T-helper 17 cell (primary cell): ENCODE data around the gene C4BPA. TPM values are rescaled to one million over a fixed set of nuclear protein-coding genes. Genes with fewer than 3 reads are reported as not detected.

Experiments
- ATAC-seq: fragments of 150-1000 bp; cut with Tn5 transposase; 2 replicates; pipeline ENCODE4 v1.10.0; 2021; ENCODE audit warnings: mild to moderate bottlenecking, moderate library complexity
- DNase-seq, 3 donors: peaks; one replicate each; pipeline versions ENCODE4 v3.0.0 to v3.0.0-alpha.2; 2020 to 2021
- H3K9me3 ChIP-seq: one replicate; pipeline ENCODE4 v1.7.0; 2013; ENCODE audit warnings: low read length, mild to moderate bottlenecking; ENCODE audit not compliant: control insufficient read depth, poor library complexity, severe bottlenecking
- H3K27ac Mint-ChIP-seq: one replicate; pipeline ENCODE4 v1.8.0; 2022; ENCODE audit warnings: mild to moderate bottlenecking, moderate library complexity, mixed read lengths
- H3K27me3 Mint-ChIP-seq: one replicate; pipeline ENCODE4 v1.8.0; 2022; ENCODE audit warnings: mixed read lengths
- H3K36me3 Mint-ChIP-seq: one replicate; pipeline ENCODE4 v1.8.0; 2022; ENCODE audit warnings: low read depth, mixed read lengths
- H3K4me1 Mint-ChIP-seq: one replicate; pipeline ENCODE4 v1.8.0; 2022; ENCODE audit warnings: mild to moderate bottlenecking, mixed read lengths
- H3K4me3 Mint-ChIP-seq: one replicate; pipeline ENCODE4 v1.8.0; 2022; ENCODE audit warnings: mild to moderate bottlenecking, moderate library complexity, mixed read lengths
- total RNA-seq, 4 donors: library from RNA in 2 of 4; stranded (reverse) in 2 of 4; gene quantifications; one replicate each; pipeline ENCODE4 v1.2.3 and lab custom pipeline; 2022 to 2026

The C4BPA gene
- total RNA-seq, 2 donors from 2014 or later, result 0.12 TPM; not detected in 1

DNA sequence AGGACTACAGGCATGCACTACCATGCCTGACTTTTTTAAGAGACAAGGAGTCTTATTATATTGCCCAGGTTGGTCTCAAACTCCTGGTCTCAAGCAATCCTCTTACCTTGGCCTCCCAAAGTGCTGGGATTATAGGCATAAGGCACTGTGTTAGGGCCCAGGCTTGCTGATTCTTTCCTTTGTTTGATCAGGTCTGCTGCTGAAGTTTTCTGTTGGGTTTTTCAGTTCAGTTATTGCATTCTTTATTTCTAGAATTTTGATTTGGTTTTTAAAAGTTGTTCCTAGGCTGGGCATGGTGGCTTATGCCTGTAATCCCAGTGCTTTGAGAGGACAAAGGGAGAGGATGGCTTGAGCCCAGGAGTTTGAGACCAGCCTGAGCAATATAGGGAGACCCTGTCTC lies 47.9 kb downstream of the C4BPA start:
- Mint-ChIP-seq H3K4me1 (no peaks in the 10 kb centered on the region), H3K27ac (no peak overlapping the region), H3K36me3 (peaks cover 4% of the 10 kb centered on the region), H3K27me3 (no peaks in the 10 kb centered on the region), H3K4me3 (no peak overlapping the region)
- H3K9me3 ChIP-seq, result no peaks in the 10 kb centered on the region
- ATAC-seq (no peak), DNase-seq (no peak)

DNA sequence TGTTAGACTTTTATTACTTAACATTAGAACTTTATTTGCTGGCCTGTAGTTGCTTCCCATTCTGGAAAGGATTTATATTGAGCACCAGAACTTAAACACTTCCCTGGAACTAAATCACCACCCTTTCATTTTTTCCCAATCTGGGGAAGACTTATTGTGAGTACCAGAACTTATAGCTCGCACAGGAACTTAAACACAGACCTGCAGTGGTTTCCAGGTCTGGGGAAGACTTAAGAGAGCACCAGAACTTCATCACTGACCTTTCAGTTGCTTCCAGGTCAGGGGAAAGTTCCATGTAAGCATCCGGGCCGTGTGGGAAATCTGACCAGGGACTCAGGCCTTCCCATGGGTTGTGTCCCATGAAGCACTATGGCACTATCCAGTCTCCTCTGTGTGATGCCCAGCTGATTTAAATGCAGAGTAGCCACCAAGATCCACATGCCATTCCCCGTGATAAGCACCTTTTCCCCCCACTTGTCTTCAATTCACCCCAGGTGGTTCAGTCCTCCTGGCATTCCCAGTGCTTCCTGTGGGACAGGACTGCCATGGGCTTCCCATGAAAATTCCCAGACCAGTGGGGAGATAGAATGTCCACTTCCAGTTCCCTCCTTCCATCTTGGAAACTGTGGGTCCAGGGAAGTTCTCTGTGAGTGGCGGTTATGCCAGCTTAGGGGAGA lies 48.9 kb downstream of the C4BPA start:
- DNase-seq (no peak), ATAC-seq (no peak)
- H3K9me3 ChIP-seq, result no peaks in the 10 kb centered on the region
- Mint-ChIP-seq H3K4me3 (no peak overlapping the region), H3K27ac (no peak overlapping the region), H3K27me3 (no peaks in the 10 kb centered on the region), H3K4me1 (no peaks in the 10 kb centered on the region), H3K36me3 (peaks cover 4% of the 10 kb centered on the region)

DNA sequence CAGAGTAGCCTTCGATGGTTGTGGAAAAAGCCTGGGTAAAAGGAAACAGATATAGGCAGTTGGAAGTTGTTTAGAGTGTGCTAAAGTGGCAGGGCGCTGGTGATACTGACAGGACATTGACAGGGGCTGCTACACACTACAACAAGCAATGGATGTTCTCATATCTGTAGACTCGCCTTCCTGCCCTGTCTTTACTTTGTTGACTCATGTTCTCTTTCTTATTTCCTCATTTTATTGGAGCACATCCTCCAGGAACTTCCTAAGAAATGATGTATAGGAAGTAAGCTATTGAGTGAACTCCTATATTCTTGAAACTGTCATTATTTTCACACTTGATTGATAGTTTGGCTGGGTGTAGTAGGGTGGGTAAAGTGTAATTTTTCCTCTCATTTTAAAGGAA lies 51.0 kb downstream of the C4BPA start:
- H3K4me3 Mint-ChIP-seq, result no peak overlapping the region
- no peak for ATAC-seq
- no peaks in the 10 kb centered on the region for H3K27me3 Mint-ChIP-seq
- no peaks in the 10 kb centered on the region for H3K9me3 ChIP-seq
- no peaks in the 10 kb centered on the region for H3K4me1 Mint-ChIP-seq
- DNase-seq, result no peak
- H3K27ac Mint-ChIP-seq, result no peak overlapping the region
- H3K36me3 Mint-ChIP-seq, result peaks cover 6% of the 10 kb centered on the region

DNA sequence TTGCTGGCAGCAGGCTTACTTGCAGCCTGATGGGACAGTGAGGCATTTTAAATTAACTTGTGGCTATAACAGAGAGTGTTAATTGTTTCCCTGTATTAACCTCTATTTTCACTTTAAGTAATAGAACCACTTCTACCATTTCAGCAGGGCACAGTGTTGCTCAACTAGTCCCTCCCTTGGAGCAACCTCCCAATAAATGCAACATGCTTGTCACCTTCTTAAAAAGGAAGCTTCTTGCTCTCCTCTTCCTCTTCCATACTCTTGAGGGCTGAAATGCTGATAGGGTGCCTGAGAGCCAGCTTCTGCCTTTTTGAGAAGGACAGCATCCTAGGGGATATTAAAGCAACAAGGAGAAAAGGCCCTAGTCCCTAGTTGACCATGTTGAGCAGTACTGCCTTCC lies 52.1 kb downstream of the C4BPA start:
- DNase-seq, result no peak
- Mint-ChIP-seq H3K36me3 (peaks cover 6% of the 10 kb centered on the region), H3K4me3 (no peak overlapping the region), H3K4me1 (no peaks in the 10 kb centered on the region), H3K27ac (no peak overlapping the region), H3K27me3 (no peaks in the 10 kb centered on the region)
- no peak for ATAC-seq
- no peaks in the 10 kb centered on the region for H3K9me3 ChIP-seq

DNA sequence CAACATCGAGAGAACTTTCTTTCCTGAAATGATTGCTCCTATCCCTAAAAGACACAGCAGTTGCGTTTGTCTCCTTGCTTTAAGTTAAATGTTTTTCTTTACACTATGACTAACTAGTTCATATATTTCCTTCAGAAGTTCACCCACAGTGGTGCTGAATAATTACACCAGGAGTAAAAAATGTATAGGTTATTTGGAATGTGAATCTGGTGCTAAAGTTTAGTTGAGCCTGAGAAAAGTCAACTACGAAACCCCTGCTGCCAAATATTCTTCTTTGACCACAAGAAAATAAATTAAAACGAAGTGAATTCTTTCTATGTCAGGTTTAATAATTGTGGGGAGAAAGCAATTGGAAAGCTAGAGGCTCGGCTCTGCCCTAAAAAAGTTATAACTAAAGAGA lies 52.8 kb downstream of the C4BPA start:
- Mint-ChIP-seq H3K27me3 (no peaks in the 10 kb centered on the region), H3K36me3 (peaks cover 6% of the 10 kb centered on the region), H3K4me1 (no peaks in the 10 kb centered on the region), H3K4me3 (no peak overlapping the region), H3K27ac (no peak overlapping the region)
- H3K9me3 ChIP-seq, result no peaks in the 10 kb centered on the region
- ATAC-seq, result no peak
- DNase-seq, result no peak

DNA sequence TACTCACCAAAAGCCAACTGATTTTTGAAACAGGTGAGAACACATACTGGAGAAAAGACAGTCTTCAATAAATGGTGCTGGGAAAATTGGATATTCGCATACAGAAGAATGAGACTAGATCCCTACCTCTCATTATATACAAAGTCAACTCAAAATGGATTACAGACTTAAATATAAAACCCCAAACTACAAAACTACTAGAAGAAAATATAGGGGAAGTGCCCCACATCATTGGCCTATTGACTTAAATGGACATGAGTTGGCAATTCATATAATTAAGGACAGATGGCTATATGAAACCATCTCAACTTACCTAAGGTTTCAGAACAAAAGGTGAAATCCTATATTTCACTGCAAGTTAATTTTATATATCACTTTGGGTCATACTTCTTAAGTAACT lies 60.1 kb downstream of the C4BPA start:
- DNase-seq (no peak), ATAC-seq (no peak)
- Mint-ChIP-seq H3K27me3 (no peaks in the 10 kb centered on the region), H3K36me3 (peaks cover 3% of the 10 kb centered on the region), H3K27ac (no peak overlapping the region), H3K4me3 (no peak overlapping the region), H3K4me1 (no peaks in the 10 kb centered on the region)
- no peaks in the 10 kb centered on the region for H3K9me3 ChIP-seq

DNA sequence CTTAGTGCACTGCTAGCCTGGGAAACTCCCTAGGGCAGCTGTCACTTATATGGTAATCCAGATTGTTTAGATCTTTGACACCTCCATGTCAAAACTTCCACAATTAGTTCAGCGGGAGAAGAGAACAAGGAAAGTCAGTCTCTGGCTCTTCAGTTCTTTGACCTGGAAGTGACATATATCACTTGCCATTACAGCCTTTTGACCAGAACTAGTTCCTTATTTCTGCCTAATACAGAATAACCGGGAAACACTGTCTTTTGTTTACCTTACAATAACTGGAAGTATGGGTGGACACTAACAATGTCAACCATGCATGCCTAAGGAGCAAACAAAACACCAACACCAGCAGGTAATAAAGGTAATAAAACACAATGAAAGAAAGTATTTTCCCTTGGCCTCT lies 68.3 kb downstream of the C4BPA start:
- Mint-ChIP-seq H3K27me3 (peaks cover 6% of the 10 kb centered on the region), H3K27ac (no peak overlapping the region), H3K36me3 (peaks cover 6% of the 10 kb centered on the region), H3K4me3 (no peak overlapping the region), H3K4me1 (no peaks in the 10 kb centered on the region)
- ATAC-seq, result no peak
- H3K9me3 ChIP-seq, result no peaks in the 10 kb centered on the region
- DNase-seq, result no peak

DNA sequence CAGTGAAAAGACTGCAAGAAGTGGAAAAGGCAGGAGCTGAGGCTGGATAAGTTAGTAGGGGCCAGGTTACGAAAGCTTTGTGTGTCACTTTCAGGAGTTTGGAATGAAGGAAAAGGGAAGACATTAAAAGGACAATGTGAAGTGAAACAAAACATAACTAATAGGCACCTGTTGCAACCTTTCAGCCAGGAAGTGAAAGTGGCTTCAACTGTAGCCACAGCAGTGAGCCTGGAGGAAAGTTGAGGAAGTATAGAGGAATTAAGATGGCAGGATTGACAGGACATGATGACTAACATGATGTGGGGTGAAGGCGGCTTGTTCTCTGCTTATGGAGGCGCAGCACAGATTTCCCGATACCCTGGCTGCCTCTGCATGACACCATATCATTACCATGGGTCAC lies 68.9 kb downstream of the C4BPA start:
- Mint-ChIP-seq H3K36me3 (peaks cover 6% of the 10 kb centered on the region), H3K4me3 (no peak overlapping the region), H3K27ac (no peak overlapping the region), H3K4me1 (no peaks in the 10 kb centered on the region), H3K27me3 (peaks cover 11% of the 10 kb centered on the region)
- DNase-seq (no peak), ATAC-seq (no peak)
- no peaks in the 10 kb centered on the region for H3K9me3 ChIP-seq

DNA sequence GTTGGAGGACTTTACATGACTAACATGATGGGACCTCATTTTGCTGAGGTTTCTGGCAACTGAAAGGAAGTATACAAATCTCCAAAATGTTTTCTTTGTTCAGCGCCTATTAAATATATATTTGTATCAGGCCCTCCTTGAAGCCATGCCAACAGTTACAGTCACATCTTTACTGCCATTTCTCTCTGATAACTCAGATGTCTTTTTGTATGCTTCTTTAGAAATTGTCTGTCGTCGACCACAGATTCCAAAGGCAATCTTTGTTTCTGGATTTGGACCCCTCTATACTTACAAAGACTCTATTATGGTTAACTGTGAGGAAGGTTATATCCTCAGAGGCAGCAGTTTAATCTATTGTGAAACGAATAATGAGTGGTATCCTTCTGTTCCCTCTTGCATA lies 69.4 kb downstream of the C4BPA start:
- DNase-seq, result no peak
- ATAC-seq, result no peak
- H3K9me3 ChIP-seq, result no peaks in the 10 kb centered on the region
- Mint-ChIP-seq H3K36me3 (peaks cover 6% of the 10 kb centered on the region), H3K27me3 (peaks cover 16% of the 10 kb centered on the region), H3K27ac (no peak overlapping the region), H3K4me3 (no peak overlapping the region), H3K4me1 (no peaks in the 10 kb centered on the region)

DNA sequence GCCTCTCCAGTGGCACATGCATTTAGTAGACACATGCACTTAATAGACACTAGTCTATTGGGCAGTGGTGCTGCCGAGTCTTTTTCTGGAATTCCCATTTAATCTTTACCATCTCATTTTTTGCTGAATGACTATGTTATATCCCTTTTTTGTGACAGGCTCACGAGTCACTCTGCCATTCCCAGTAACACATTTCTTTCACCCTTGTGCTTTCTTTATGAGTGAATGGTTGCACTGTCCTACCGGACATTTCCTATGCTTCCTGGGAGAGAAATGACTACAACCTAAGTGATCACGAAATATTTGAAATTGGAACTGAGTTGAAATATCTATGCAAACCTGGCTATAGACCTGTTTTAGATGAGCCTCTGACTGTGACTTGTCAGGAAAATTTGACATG lies 70.9 kb downstream of the C4BPA start:
- Mint-ChIP-seq H3K27me3 (peaks cover 30% of the 10 kb centered on the region), H3K27ac (no peak overlapping the region), H3K4me1 (no peaks in the 10 kb centered on the region), H3K36me3 (peaks cover 6% of the 10 kb centered on the region), H3K4me3 (no peak overlapping the region)
- DNase-seq, result no peak
- no peaks in the 10 kb centered on the region for H3K9me3 ChIP-seq
- no peak for ATAC-seq

DNA sequence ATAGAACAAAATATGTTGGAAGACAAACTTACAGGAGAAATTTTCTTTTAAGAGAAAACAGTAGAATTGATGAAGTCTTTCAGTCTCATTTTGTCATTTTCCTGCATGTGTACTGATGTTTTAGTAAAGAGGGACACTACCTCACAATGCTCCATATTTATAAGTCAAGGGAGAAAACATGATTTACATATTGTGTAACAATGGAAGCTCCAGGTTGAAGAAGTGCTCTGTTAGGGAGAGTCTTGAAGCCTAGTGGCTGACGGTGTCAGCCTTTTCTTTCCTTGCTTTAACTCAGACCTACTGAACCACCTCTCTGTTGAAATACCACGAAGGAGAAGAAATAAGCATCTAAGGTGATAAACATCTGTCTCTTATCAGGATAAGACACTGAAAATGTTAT lies 75.0 kb downstream of the C4BPA start:
- Mint-ChIP-seq H3K27ac (no peak overlapping the region), H3K4me3 (no peak overlapping the region), H3K27me3 (peaks cover 28% of the 10 kb centered on the region), H3K4me1 (peaks cover 3% of the 10 kb centered on the region), H3K36me3 (peaks cover 6% of the 10 kb centered on the region)
- no peaks in the 10 kb centered on the region for H3K9me3 ChIP-seq
- no peak for DNase-seq
- ATAC-seq, result no peak

DNA sequence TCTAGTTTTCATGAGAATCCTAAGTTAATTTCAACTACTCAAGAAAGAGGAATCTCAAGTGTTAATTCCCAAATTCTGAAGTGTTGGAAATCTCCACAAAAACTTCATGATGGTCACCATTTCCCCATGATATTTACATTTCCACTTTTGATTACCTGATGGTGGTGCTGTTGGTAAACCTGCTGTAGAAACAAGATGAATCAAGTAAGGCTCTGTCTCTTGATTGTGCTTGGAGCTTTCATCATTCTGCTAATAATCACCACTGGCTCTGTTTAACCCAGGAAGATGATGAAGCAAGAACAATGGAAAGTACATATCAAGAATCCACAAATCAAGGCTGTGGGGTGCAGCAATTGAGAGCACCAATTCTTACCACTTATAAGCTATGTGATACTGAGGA lies 77.8 kb downstream of the C4BPA start:
- Mint-ChIP-seq H3K4me3 (no peak overlapping the region), H3K27me3 (peaks cover 28% of the 10 kb centered on the region), H3K27ac (no peak overlapping the region), H3K4me1 (peaks cover 3% of the 10 kb centered on the region), H3K36me3 (peaks cover 2% of the 10 kb centered on the region)
- H3K9me3 ChIP-seq, result no peaks in the 10 kb centered on the region
- ATAC-seq (no peak), DNase-seq (no peak)

DNA sequence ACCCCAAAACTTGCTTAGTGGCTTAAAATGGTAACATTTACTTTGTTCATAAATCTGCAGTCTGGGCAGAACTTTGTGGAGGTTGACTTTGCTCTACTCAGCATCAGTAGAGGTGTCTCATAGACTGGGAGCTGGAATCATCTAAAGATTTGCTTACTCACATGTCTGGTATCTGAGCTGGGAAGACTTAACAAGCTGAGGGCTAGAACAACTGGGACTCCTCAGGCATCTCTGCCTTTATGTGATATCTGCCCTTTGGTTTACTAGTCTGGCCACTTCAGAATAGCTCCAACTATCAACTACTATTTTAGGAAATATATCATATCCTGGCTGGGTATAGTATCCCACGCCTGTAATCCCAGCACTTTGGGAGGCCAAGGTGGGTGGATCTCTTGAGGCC lies 82.5 kb downstream of the C4BPA start:
- ATAC-seq (no peak), DNase-seq (no peak)
- H3K36me3 Mint-ChIP-seq, result no peaks in the 10 kb centered on the region
- peaks cover 18% of the 10 kb centered on the region for H3K4me1 Mint-ChIP-seq
- H3K27ac Mint-ChIP-seq, result no peak overlapping the region
- H3K27me3 Mint-ChIP-seq, result peaks cover 4% of the 10 kb centered on the region
- no peaks in the 10 kb centered on the region for H3K9me3 ChIP-seq
- H3K4me3 Mint-ChIP-seq, result no peak overlapping the region

DNA sequence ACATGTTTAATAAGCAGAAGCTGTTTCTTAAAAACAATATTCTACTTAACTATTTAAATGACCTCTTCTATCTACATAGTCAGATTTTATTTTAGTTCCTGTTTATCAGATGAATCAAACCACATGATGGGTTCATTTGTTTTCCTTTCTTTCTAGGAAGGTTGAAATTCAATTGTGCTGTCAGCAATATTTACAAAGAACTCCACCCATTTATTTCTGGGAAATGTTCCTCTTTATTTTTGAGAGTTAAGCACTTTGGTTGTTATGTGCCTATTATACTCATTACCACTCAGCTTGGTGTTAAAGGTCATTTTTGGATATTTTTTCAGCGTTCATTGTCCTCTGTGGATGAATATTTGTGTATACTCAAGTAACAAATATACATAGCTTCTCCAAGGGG lies 84.9 kb downstream of the C4BPA start:
- peaks cover 18% of the 10 kb centered on the region for H3K4me1 Mint-ChIP-seq
- ATAC-seq (no peak), DNase-seq (no peak)
- H3K9me3 ChIP-seq, result no peaks in the 10 kb centered on the region
- H3K27ac Mint-ChIP-seq, result no peak overlapping the region
- no peaks in the 10 kb centered on the region for H3K27me3 Mint-ChIP-seq
- no peak overlapping the region for H3K4me3 Mint-ChIP-seq
- H3K36me3 Mint-ChIP-seq, result no peaks in the 10 kb centered on the region
